B cell (primary cell): ENCODE results near the gene TMPRSS7.

ENCODE experiments used
- CTCF ChIP-seq: fragments of 200-600 bp; IDR thresholded peaks from one replicate; pipeline ENCODE4 v1.8.0; 2022; ENCODE audit warnings: antibody characterized with exemption, mild to moderate bottlenecking
- EZH2 ChIP-seq: IDR thresholded peaks from 2 replicates; pipeline ENCODE4 v1.6.1; 2012; ENCODE audit warnings: borderline replicate concordance, low read depth, mild to moderate bottlenecking, moderate library complexity, low read length; ENCODE audit not compliant: insufficient read depth, poor library complexity, severe bottlenecking

GRCh38 chr3:111999484-112000324 is 34.8 kb upstream of the TMPRSS7 start:
- TF ChIP-seq CTCF (no peak), EZH2 (no peak)
